Progenitor cell of endocrine pancreas (in vitro differentiated cells): ENCODE results near the gene NPFFR1. TPM values are rescaled to one million over a fixed set of nuclear protein-coding genes. Genes with fewer than 3 reads are reported as not detected.

ENCODE experiments used
- DNase-seq: peaks from one replicate; pipeline ENCODE4 v3.0.0; 2021; ENCODE audit warnings: low spot score; ENCODE audit not compliant: unreplicated experiment
- H3K27ac Mint-ChIP-seq: 2 replicates; pipeline ENCODE4 v1.8.0; 2021; ENCODE audit warnings: mild to moderate bottlenecking, moderate library complexity, mixed read lengths
- H3K27me3 Mint-ChIP-seq: 2 replicates; pipeline ENCODE4 v1.8.0; 2021; ENCODE audit warnings: mixed read lengths
- H3K36me3 Mint-ChIP-seq: 2 replicates; pipeline ENCODE4 v1.8.0; 2022; ENCODE audit warnings: mixed read lengths; ENCODE audit not compliant: insufficient read depth
- H3K4me1 Mint-ChIP-seq: 2 replicates; pipeline ENCODE4 v1.8.0; 2021; ENCODE audit warnings: low read depth, mixed read lengths
- H3K4me3 Mint-ChIP-seq: 2 replicates; pipeline ENCODE4 v1.8.0; 2021; ENCODE audit warnings: low read depth, mild to moderate bottlenecking, moderate library complexity, mixed read lengths
- H3K9me3 Mint-ChIP-seq: 2 replicates; pipeline ENCODE4 v1.8.0; 2021; ENCODE audit warnings: low read depth, mixed read lengths
- total RNA-seq: library from RNA; stranded (reverse); gene quantifications from 2 replicates; pipeline ENCODE4 v1.2.1, GENCODE V29; 2021
- TF ChIP-seq, protein P1 (sequence below): fragments of 200-600 bp; sonication (generic); IDR thresholded peaks from one replicate; pipeline ENCODE4 v1.5.0; 2021; ENCODE audit warnings: antibody characterized with exemption, mild to moderate bottlenecking; ENCODE audit not compliant: unreplicated experiment

The NPFFR1 gene
- total RNA-seq, 1 donor from 2014 or later: not detected

- no peak for DNase-seq
- Mint-ChIP-seq H3K4me1 (peaks cover 8% of the 10 kb centered on the region), H3K9me3 (no peaks in the 10 kb centered on the region), H3K4me3 (no peak overlapping the region), H3K27me3 (no peaks in the 10 kb centered on the region), H3K27ac (no peak overlapping the region), H3K36me3 (no peaks in the 10 kb centered on the region)
- TF ChIP-seq, protein P1, sequence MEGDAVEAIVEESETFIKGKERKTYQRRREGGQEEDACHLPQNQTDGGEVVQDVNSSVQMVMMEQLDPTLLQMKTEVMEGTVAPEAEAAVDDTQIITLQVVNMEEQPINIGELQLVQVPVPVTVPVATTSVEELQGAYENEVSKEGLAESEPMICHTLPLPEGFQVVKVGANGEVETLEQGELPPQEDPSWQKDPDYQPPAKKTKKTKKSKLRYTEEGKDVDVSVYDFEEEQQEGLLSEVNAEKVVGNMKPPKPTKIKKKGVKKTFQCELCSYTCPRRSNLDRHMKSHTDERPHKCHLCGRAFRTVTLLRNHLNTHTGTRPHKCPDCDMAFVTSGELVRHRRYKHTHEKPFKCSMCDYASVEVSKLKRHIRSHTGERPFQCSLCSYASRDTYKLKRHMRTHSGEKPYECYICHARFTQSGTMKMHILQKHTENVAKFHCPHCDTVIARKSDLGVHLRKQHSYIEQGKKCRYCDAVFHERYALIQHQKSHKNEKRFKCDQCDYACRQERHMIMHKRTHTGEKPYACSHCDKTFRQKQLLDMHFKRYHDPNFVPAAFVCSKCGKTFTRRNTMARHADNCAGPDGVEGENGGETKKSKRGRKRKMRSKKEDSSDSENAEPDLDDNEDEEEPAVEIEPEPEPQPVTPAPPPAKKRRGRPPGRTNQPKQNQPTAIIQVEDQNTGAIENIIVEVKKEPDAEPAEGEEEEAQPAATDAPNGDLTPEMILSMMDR: no peak
Measured at GRCh38 chr10:70319824-70320223, 36.0 kb upstream of the NPFFR1 start.

GRCh38 chr10:70319183-70319582 is 35.4 kb upstream of the NPFFR1 start:
- TF ChIP-seq, protein P1: no peak
- Mint-ChIP-seq H3K36me3 (no peaks in the 10 kb centered on the region), H3K27me3 (no peaks in the 10 kb centered on the region), H3K9me3 (no peaks in the 10 kb centered on the region), H3K4me1 (peaks cover 8% of the 10 kb centered on the region), H3K27ac (no peak overlapping the region), H3K4me3 (no peak overlapping the region)
- DNase-seq: no peak

GRCh38 chr10:70317943-70318318 is 34.1 kb upstream of the NPFFR1 start:
- Mint-ChIP-seq H3K27ac (no peak overlapping the region), H3K4me3 (no peak overlapping the region), H3K36me3 (no peaks in the 10 kb centered on the region), H3K27me3 (no peaks in the 10 kb centered on the region), H3K4me1 (peaks cover 8% of the 10 kb centered on the region), H3K9me3 (no peaks in the 10 kb centered on the region)
- TF ChIP-seq, protein P1: no peak
- no peak for DNase-seq

- no peaks in the 10 kb centered on the region for H3K36me3 Mint-ChIP-seq
- no peak overlapping the region for H3K4me3 Mint-ChIP-seq
- no peaks in the 10 kb centered on the region for H3K9me3 Mint-ChIP-seq
- no peak for DNase-seq
- H3K4me1 Mint-ChIP-seq: peaks cover 8% of the 10 kb centered on the region
- TF ChIP-seq, protein P1: no peak
- H3K27ac Mint-ChIP-seq: no peak overlapping the region
- no peaks in the 10 kb centered on the region for H3K27me3 Mint-ChIP-seq
Measured at GRCh38 chr10:70317272-70317942, 33.6 kb upstream of the NPFFR1 start.

DNA sequence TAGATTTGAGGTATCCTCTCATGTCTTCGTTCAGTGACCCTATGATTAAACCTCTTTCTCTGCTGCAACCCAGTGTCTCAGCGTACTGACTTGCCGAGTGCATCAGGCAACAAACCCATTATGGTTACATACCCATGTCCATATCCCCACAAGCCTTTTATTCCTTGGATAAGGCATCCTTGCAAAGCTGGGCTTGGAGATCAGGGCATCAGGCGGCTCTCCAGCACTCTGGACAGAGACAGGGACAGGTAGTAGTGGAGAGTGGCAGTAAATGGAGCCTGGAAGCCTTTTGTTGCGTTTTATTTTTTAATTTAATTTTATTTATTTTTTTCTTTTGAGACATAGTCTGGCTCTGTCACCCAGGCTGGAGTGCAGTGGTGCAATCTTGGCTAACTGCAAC is 32.0 kb upstream of the NPFFR1 start:
- H3K27ac Mint-ChIP-seq: no peak overlapping the region
- H3K4me3 Mint-ChIP-seq: no peak overlapping the region
- H3K9me3 Mint-ChIP-seq: no peaks in the 10 kb centered on the region
- H3K27me3 Mint-ChIP-seq: no peaks in the 10 kb centered on the region
- no peaks in the 10 kb centered on the region for H3K36me3 Mint-ChIP-seq
- peaks cover 13% of the 10 kb centered on the region for H3K4me1 Mint-ChIP-seq
- TF ChIP-seq, protein P1: no peak
- DNase-seq: no peak
